HG03196 (cell line): Measurements from ENCODE around the gene HSD11B1L.
"Not testable (repeated sequence)": the region's sequence is repeated elsewhere in the genome, so short reads cannot be mapped to it uniquely, and the experiment has no call there.

ENCODE experiments used
- ATAC-seq: cut with Tn5 transposase; IDR thresholded peaks from one replicate; pipeline ENCODE4 v1.9.1; 2021; ENCODE audit not compliant: unreplicated experiment

Gene HSD11B1L

DNA sequence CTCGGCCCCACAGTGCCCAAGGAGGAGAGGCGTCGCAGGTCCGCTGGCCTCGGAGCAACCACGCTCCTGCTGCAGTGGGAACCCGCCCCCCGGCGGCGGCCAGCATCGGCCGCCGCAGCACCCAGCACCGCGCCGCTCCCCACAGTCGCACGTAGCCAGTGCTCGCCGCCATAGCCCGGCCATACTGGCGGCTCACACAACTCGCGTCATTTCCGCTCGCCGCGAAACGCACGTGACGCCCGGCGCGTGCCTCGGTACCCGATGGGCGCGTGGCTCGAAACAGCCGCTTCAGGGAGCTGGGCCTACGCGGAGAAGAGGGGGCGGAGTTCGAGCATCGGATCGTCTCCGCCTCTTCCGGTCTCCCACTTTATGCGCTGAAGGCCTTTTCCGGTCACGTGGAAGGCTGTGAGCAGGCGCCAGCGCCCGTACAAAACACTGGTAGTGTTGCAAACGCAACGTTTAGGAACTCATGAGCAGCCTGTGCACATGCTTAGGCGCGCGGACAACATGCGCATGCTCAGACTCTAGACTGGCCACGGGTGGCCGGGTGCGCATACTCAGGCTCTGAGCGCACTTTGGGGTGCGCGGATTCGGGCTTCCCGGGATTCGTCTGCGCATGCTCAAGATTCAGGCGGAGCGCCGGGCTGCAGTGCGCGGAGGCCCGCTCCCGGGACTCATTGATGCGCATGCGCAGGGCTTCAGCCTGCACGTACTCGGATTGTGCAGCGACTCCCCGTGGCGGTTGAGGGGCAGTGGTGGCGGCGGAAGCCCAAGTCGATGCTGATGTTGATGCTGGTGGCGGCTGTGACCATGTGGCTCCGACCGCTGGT lies 39.3 kb downstream of the HSD11B1L start, which contains the start of the genes CATSPERD and LONP1:
Gene CATSPERD, plus strand, starts transcription at position 677 of the 830 bp plus-strand sequence. Its CDS starts 101 bp downstream, at position 778.
Gene LONP1, minus strand, starts transcription at position 186 of the 830 bp plus-strand sequence. Its CDS starts 14 bp downstream, at position 172.
- peak; percentile 92 for ATAC-seq

DNA sequence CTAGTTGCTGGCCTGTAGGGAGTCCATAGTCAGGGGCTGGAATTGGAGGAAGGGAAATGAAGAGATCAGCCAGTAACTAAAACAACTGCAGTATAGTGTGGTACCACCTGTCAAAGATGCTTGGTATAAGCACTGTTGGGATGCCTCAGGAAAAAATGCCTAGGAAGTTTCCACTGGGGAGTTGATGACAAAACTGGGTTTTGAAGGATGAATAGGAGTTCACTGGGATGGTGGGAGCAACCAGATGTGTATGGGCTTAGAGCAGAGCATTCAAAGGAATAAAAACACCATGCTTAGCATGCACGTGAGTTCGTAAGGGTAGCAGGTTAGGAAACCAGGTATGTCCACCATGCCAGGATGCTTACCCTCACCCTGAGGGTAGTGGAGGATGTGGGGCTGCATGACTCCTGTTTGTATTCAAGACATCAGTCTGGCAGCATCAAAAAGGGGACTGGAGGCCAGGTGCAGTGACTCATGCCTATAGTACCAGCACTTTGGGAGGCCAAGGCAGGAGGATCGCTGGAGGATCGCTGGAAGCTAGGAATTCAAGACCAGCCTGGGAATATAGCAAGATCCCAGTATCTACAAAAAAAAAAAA lies 46.7 kb downstream of the HSD11B1L start:
- no peak for ATAC-seq

DNA sequence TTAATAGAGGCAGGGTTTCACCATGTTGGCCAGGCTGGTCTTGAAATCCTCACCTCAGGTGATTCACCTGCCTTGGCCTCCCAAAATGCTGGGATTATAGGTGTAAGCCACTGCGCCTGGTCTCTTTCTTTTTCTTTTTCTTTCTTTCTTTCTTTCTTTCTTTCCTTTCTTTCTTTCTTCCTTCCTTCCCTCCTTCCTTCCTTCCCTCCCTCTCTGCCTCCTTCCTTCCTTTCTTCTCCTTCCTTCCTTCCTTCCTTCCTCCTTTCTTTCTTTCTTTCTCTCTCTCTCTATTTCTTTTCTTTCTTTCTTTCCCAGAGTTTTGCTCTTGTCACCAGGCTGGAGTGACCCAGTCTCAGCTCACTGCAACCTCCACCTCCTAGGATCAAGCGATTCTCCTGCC lies 52.3 kb downstream of the HSD11B1L start:
- not testable (repeated sequence) for ATAC-seq
